ENCODE measurements around the gene RAPGEF4. TPM values are rescaled to one million over a fixed set of nuclear protein-coding genes. Genes with fewer than 3 reads are reported as not detected.

Gene RAPGEF4
- total RNA-seq, 1 experiment from 2014 or later, result 2.2 TPM

GRCh38 chr2:172938713-172939375, 203.2 kb downstream of the RAPGEF4 start:
- Mint-ChIP-seq H3K9me3 (0 out of 2 replicates have a peak, but pooled peaks cover 4% of the 10 kb centered on the region), H3K27ac (no peak overlapping the region), H3K36me3 (no peaks in the 10 kb centered on the region), H3K4me1 (peaks cover 4% of the 10 kb centered on the region; the same call in 1 of the 2 replicates), H3K27me3 (ENCODE audit: low read depth) (peaks cover 10% of the 10 kb centered on the region), H3K4me3 (no peak overlapping the region)
- ChIA-PET POLR2A (no interaction called here), CTCF (no interaction called here)
- TF ChIP-seq GABPB1 (CRISPR knock-in tag; IDR thresholded peaks at IDR 0.05) (no peak), PRRX2 (CRISPR knock-in tag; IDR thresholded peaks at IDR 0.05) (no peak), ZBTB21 (CRISPR knock-in tag; IDR thresholded peaks at IDR 0.05; ENCODE audit: borderline replicate concordance) (no peak), KAT7 (CRISPR knock-in tag; IDR thresholded peaks at IDR 0.05; ENCODE audit: borderline replicate concordance) (no peak), JAZF1 (CRISPR knock-in tag; IDR thresholded peaks at IDR 0.05) (no peak), STAT6 (CRISPR knock-in tag; conservative IDR thresholded peaks at IDR 0.05; ENCODE audit: low read depth) (no peak), CREM (CRISPR knock-in tag; IDR thresholded peaks at IDR 0.05) (no peak), ZNF263 (CRISPR knock-in tag; IDR thresholded peaks at IDR 0.05; ENCODE audit: low read depth) (no peak), GTF2I (CRISPR knock-in tag; conservative IDR thresholded peaks at IDR 0.05) (no peak), IRF2 (CRISPR knock-in tag; IDR thresholded peaks at IDR 0.05; ENCODE audit: borderline replicate concordance, low read depth) (no peak), SMAD3 (CRISPR knock-in tag; IDR thresholded peaks at IDR 0.05; ENCODE audit: borderline replicate concordance) (no peak), ETV6 (CRISPR knock-in tag; IDR thresholded peaks at IDR 0.05) (no peak), FOXP1 (CRISPR knock-in tag; IDR thresholded peaks at IDR 0.05; ENCODE audit: borderline replicate concordance) (no peak), RELA (CRISPR knock-in tag; IDR thresholded peaks at IDR 0.05; ENCODE audit: borderline replicate concordance) (no peak), ZNF396 (CRISPR knock-in tag; IDR thresholded peaks at IDR 0.05; ENCODE audit: borderline replicate concordance) (no peak), FOXJ3 (CRISPR knock-in tag; IDR thresholded peaks at IDR 0.05; ENCODE audit: borderline replicate concordance) (no peak), FOXK1 (CRISPR knock-in tag; IDR thresholded peaks at IDR 0.05) (no peak)
- TF ChIP-seq, protein P1, sequence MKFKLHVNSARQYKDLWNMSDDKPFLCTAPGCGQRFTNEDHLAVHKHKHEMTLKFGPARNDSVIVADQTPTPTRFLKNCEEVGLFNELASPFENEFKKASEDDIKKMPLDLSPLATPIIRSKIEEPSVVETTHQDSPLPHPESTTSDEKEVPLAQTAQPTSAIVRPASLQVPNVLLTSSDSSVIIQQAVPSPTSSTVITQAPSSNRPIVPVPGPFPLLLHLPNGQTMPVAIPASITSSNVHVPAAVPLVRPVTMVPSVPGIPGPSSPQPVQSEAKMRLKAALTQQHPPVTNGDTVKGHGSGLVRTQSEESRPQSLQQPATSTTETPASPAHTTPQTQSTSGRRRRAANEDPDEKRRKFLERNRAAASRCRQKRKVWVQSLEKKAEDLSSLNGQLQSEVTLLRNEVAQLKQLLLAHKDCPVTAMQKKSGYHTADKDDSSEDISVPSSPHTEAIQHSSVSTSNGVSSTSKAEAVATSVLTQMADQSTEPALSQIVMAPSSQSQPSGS (CRISPR knock-in tag; IDR thresholded peaks at IDR 0.05; ENCODE audit: borderline replicate concordance, low read depth), result no peak
- TF ChIP-seq, protein P2, sequence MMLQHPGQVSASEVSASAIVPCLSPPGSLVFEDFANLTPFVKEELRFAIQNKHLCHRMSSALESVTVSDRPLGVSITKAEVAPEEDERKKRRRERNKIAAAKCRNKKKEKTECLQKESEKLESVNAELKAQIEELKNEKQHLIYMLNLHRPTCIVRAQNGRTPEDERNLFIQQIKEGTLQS (CRISPR knock-in tag; conservative IDR thresholded peaks at IDR 0.05), result no peak
- ATAC-seq (no peak), DNase-seq (ENCODE audit: low spot score) (no peak)

GRCh38 chr2:172943539-172943938, 207.9 kb downstream of the RAPGEF4 start:
- no peak overlapping the region for H3K4me3 Mint-ChIP-seq
- peaks cover 29% of the 10 kb centered on the region for H3K4me1 Mint-ChIP-seq
- ATAC-seq (no peak), DNase-seq (ENCODE audit: low spot score) (no peak)
- POLR2A ChIA-PET, result no interaction called here
- H3K27me3 Mint-ChIP-seq (ENCODE audit: low read depth), result peaks cover 38% of the 10 kb centered on the region
- CTCF ChIA-PET, result interaction anchor here (1.0 to 1.4 kb wide), 2 partner anchors 12 to 13 kb away, joined by 3 read pairs; no protein-coding TSS in a partner anchor
- H3K9me3 Mint-ChIP-seq, result peaks cover 11% of the 10 kb centered on the region
- no peak overlapping the region for H3K27ac Mint-ChIP-seq
- no peaks in the 10 kb centered on the region for H3K36me3 Mint-ChIP-seq
- TF ChIP-seq OVOL2 (CRISPR knock-in tag; IDR thresholded peaks at IDR 0.05; ENCODE audit: borderline replicate concordance) (no peak), ZNF671 (CRISPR knock-in tag; IDR thresholded peaks at IDR 0.05) (no peak), SOX15 (CRISPR knock-in tag; IDR thresholded peaks at IDR 0.05) (no peak), SMAD3 (CRISPR knock-in tag; IDR thresholded peaks at IDR 0.05; ENCODE audit: borderline replicate concordance) (no peak), TEAD1 (CRISPR knock-in tag; IDR thresholded peaks at IDR 0.05) (no peak), FOXJ3 (CRISPR knock-in tag; IDR thresholded peaks at IDR 0.05; ENCODE audit: borderline replicate concordance) (no peak), RELA (CRISPR knock-in tag; IDR thresholded peaks at IDR 0.05; ENCODE audit: borderline replicate concordance) (no peak), FOXP1 (CRISPR knock-in tag; IDR thresholded peaks at IDR 0.05; ENCODE audit: borderline replicate concordance) (no peak), ESRRA (CRISPR knock-in tag; IDR thresholded peaks at IDR 0.05; ENCODE audit: borderline replicate concordance) (no peak), NR1H2 (CRISPR knock-in tag; IDR thresholded peaks at IDR 0.05) (no peak), ATF1 (CRISPR knock-in tag; IDR thresholded peaks at IDR 0.05) (no peak), ZNF512 (CRISPR knock-in tag; IDR thresholded peaks at IDR 0.05; ENCODE audit: borderline replicate concordance) (no peak), JUN (CRISPR knock-in tag; IDR thresholded peaks at IDR 0.05) (no peak)
- TF ChIP-seq, protein P3, sequence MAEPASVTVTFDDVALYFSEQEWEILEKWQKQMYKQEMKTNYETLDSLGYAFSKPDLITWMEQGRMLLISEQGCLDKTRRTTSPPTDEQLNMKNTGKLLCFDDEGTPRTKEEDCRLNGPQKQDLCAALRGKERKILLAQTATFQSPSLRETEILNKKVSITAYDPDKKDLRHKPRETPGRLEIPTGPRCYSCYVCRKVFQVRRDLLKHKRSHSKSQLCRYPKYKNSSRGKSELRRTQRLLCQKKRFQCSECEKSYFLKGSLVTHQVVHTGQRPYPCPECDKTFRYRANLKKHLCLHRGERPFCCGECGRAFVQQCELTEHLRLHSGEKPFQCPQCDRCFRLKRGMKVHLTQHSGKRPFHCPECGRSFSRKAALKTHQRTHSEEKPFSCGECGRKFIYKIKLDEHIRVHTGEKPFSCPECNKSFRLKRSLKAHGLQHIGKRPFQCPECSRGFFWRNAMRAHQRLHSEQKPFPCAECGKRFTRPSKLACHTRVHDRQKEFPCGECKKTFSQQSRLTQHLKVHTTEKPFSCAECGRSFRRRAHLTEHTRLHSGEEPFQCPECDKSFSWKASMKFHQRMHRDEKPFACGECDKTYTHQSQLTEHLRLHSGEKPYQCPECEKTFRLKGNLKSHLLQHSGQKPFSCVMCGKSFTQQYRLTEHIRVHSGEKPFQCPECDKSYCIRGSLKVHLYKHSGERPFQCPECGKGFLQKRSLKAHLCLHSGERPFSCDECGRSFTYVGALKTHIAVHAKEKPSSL (CRISPR knock-in tag; conservative IDR thresholded peaks at IDR 0.05), result no peak
